IMR-90 (cell line): ENCODE results near the gene POLR1B. TPM values are rescaled to one million over a fixed set of nuclear protein-coding genes. Genes with fewer than 3 reads are reported as not detected.

ENCODE experiments used
- BHLHE40 ChIP-seq: fragments of 150-350 bp; IDR thresholded peaks from 2 replicates; pipeline ENCODE4 v1.6.1; 2016; ENCODE audit warnings: mild to moderate bottlenecking, low read depth, low read length
- CEBPB ChIP-seq: IDR thresholded peaks from 2 replicates; pipeline ENCODE4 v1.6.1; 2012; ENCODE audit warnings: low read depth, low read length, improper control_type of control experiment
- CHD1 ChIP-seq: IDR thresholded peaks from 2 replicates; pipeline ENCODE4 v1.6.1; 2012; ENCODE audit warnings: low read depth, low read length, improper control_type of control experiment
- ELK1 ChIP-seq: fragments of 150-350 bp; IDR thresholded peaks from 2 replicates; pipeline ENCODE4 v1.6.1; 2016; ENCODE audit warnings: low read depth, mild to moderate bottlenecking, low read length, moderate library complexity, borderline replicate concordance
- MAFK ChIP-seq: IDR thresholded peaks from 2 replicates; pipeline ENCODE4 v1.6.1; 2012; ENCODE audit warnings: low read depth, low read length, improper control_type of control experiment
- MAZ ChIP-seq: IDR thresholded peaks from 2 replicates; pipeline ENCODE4 v1.6.1; 2012; ENCODE audit warnings: low read depth, mild to moderate bottlenecking, low read length, improper control_type of control experiment, moderate library complexity, borderline replicate concordance
- MXI1 ChIP-seq: IDR thresholded peaks from 2 replicates; pipeline ENCODE4 v1.6.1; 2012; ENCODE audit warnings: low read depth, mild to moderate bottlenecking, low read length, moderate library complexity, borderline replicate concordance
- NFE2L2 ChIP-seq: fragments of 150-350 bp; IDR thresholded peaks from 2 replicates; pipeline ENCODE4 v1.6.1; 2016; ENCODE audit warnings: low read depth, mild to moderate bottlenecking, low read length
- RAD21 ChIP-seq: IDR thresholded peaks from 2 replicates; pipeline ENCODE4 v1.6.1; 2012; ENCODE audit warnings: low read length, improper control_type of control experiment
- polyA plus RNA-seq, 3 experiments: library from polyadenylated mRNA; depleted of rRNA; stranded (reverse); fragments of >200 nt; gene quantifications; 2 replicates each; pipeline ENCODE4 v1.2.3, GENCODE V29; 2012; ENCODE audit warnings: low replicate concordance in 1 of 3
- total RNA-seq: library from RNA; depleted of rRNA; stranded (reverse); fragments of >200 nt; gene quantifications from 2 replicates; pipeline ENCODE4 v1.2.3, GENCODE V29; 2012

POLR1B gene
- total and polyA plus RNA-seq, 2 of the 4 experiments (the other 2 are of a cell fraction) = 10.5 to 24.6 TPM

- TF ChIP-seq MAZ (peak; percentile 64; the same call in 1 of the 2 replicates), BHLHE40 (no peak), NFE2L2 (no peak), ELK1 (no peak), CHD1 (no peak), MXI1 (peak; percentile 98), MAFK (no peak), RAD21 (no peak), CEBPB (no peak)
Observed at GRCh38 chr2:112542123-112542983, at the start of gene POLR1B (continued).
